GM04504 (cell line): ENCODE results near the gene TK2.

ENCODE experiments used
- DNase-seq: peaks from one replicate; pipeline ENCODE4 v3.0.0-alpha.2; 2012; ENCODE audit warnings: low read depth

Gene TK2

DNA sequence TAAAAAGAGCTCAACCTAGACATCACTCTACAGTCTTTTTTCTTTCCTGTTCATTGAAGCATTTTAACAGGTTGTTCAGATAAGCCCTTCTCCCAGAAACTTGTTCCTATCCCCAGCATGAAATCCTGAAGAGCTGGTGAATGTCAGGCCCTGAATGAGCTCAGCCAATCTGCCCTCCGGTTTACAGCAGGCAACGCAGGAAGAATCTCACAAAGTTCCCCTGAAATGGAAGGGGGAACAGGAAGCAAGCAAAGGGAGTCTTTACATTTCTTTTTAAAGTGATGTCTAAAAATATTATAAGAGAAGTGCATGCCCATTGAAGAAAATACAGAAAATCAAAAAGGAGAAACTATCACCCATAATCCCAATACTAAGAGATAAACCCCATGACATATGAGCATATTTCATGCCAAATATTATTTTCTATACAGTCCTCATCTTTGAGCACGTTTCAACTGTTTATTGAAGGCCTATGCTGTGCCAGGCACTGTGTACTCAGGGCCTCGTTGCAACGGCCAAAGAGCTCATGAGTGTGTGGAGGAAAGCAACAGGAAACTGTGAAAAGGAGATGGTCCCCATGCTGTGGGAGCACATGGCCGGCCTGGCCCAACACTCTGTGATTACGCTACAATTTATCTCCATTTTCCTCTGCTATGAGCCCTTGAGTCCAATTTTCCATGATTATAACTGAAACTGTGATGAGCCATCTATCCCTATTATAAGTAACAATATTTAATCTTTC is 5.7 kb downstream of the TK2 start:
- no peak for DNase-seq

GRCh38 chr16:66543541-66543940 is 6.4 kb downstream of the TK2 start:
- DNase-seq: no peak

DNA sequence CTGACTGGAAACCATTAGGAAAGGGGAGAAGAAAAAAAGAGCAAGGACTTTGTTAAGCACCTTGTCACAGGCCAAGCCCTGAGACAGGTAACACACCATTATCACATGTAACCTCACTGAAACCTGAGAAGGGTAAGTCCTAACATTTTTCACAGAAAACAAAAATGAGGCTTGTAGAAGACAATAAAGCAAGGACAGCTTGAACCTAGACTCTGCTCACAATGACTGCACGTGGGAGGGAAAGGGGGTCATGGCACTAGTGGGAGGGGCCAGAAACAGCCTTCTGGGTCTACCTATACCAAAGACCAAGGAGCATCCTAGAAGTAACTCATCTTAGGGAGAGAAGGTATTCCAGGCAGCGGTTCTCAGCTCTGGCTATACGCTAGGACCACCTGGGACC is 7.5 kb downstream of the TK2 start:
- no peak for DNase-seq

- no peak for DNase-seq
Measured at GRCh38 chr16:66541388-66542355, 8.2 kb downstream of the TK2 start.

GRCh38 chr16:66539623-66540469 is 10.1 kb downstream of the TK2 start:
- no peak for DNase-seq

GRCh38 chr16:66538910-66539309 is 11.0 kb downstream of the TK2 start:
- no peak for DNase-seq

- DNase-seq: no peak
Measured at GRCh38 chr16:66537236-66537635, 12.7 kb downstream of the TK2 start.

DNA sequence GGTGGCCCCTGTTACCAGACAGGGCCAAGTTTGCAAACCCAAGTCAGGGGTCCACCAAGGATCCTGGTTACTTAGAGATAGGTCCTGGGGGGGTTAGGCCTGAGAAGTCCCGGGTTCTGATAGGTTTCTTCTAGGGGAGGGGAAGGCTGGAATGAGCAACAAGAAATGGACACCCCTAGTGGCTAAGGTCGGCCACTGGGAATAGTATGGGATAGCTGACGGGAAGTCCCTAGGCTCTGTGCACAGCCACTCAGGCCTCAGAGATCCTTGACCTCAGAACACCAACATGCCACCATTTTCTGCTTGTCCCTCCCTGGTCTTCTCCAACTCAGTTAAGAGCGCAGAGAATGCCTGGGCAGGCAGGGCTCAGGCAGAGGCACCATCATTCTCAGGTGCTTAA is 13.4 kb downstream of the TK2 start:
- no peak for DNase-seq

GRCh38 chr16:66534376-66534799 is 15.5 kb downstream of the TK2 start:
- DNase-seq: no peak

DNA sequence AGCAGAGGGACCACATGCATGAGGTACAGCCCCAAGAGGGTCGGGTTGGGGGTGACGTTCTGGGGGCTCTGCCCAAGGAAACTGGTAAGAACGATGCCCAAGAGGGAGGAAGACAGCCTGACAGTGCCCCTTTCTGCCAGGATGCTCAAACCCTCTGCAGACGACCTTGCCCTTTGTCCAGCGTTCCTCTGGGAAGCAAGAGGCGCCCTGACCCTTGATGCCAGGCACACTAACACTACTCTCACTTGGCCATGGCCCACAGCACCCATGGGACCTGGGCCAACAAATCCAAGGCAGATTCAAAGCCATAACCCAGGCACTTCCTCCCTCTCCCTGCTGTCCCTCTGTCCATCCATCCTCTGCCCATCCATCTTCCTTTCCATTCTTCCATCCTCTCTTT is 20.4 kb downstream of the TK2 start:
- DNase-seq: no peak

- DNase-seq: no peak
Measured at GRCh38 chr16:66528294-66528693, 21.6 kb downstream of the TK2 start.

- no peak for DNase-seq
Measured at GRCh38 chr16:66525396-66526180, 24.3 kb downstream of the TK2 start.

DNA sequence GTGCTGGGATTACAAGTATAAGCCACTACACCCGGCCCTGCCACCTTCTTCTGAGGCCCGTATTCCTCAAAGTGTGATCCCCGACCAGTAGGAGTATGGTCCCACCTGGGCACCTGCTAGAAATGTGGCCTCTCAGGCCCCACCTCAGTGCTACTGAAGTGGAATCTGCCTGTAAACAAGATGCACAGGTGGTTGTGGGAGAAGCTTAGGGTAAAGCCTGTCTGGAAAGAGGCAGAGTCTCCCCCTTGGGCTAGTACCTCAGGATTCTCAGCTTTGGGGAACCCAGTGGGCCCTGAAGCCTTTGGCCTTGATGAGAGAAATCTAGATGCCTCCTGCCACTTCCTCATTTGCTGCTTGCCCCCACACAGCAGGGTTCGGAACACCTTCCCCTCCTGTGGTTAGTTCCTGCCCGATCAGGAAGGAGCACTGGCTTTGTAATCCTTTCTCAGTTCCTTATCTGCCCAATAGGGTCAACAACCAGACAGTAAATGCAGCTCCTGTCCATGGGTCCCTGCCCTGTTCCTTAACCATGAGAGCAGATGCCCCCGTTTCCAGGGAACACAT is 25.2 kb downstream of the TK2 start:
- DNase-seq: no peak

DNA sequence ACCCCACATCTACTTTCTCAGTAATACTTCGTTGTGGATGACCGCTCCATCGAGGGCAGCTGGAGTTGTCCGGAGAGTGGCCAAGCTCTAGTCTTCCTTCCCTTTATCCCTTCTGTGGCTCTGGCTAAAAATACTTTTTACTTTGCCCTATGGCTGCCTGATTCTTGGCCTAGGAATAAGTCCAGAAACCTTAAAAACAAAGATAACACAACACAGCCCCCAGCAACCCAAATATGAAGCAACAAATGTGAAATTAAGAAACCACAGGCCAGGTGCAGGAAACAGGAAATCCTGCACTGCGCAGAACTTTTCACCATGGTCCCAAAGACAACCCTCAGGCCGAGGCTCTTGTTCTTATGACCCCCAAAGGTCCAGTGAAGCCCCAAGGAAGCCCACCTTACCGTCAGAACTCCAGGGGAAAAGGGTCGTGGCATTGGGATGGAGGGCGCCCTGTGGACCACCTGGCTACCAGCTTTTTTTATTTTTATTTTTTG is 26.0 kb downstream of the TK2 start:
- no peak for DNase-seq

- DNase-seq: no peak
Measured at GRCh38 chr16:66522816-66523590, 26.9 kb downstream of the TK2 start.

- DNase-seq: no peak
Measured at GRCh38 chr16:66521951-66522771, 27.8 kb downstream of the TK2 start.

GRCh38 chr16:66521252-66521713 is 28.6 kb downstream of the TK2 start:
- no peak for DNase-seq

GRCh38 chr16:66520406-66521170 is 29.3 kb downstream of the TK2 start:
- no peak for DNase-seq
